Brain microvascular endothelial cell (primary cell): ENCODE measurements around the gene PREPL.

Experiments used
- DNase-seq: peaks from one replicate; pipeline ENCODE4 v3.0.0-alpha.2; 2020
- H3K27ac ChIP-seq: fragments of 250-450 bp; sonication (Bioruptor Pico); 2 replicates; pipeline ENCODE4 v1.5.1; 2020; ENCODE audit warnings: mild to moderate bottlenecking, moderate library complexity
- H3K27me3 ChIP-seq: fragments of 250-450 bp; sonication (Bioruptor Pico); replicated peaks from 2 replicates; pipeline ENCODE4 v1.5.1; 2020; ENCODE audit warnings: mild to moderate bottlenecking
- H3K36me3 ChIP-seq: fragments of 250-450 bp; sonication (Bioruptor Pico); replicated peaks from 2 replicates; pipeline ENCODE4 v1.5.1; 2020; ENCODE audit warnings: mild to moderate bottlenecking
- H3K4me3 ChIP-seq: 2 replicates; pipeline ENCODE4 v1.5.1; 2011; ENCODE audit warnings: low read depth, mild to moderate bottlenecking, control low read depth, low read length, moderate library complexity
- in situ Hi-C: cut with HindIII; loops from 2 replicates; pipeline ENCODE4 v1.10.0; 2017; ENCODE audit warnings: low sequenced_read_pairs, low pct_ligation_motif_present
- TF ChIP-seq, protein P1 (sequence below): IDR thresholded peaks from 2 replicates; pipeline ENCODE4 v1.5.1; 2011; ENCODE audit warnings: low read depth, mild to moderate bottlenecking, moderate library complexity, low read length, control low read depth, inconsistent platforms; ENCODE audit errors: missing control alignments

PREPL gene

DNA sequence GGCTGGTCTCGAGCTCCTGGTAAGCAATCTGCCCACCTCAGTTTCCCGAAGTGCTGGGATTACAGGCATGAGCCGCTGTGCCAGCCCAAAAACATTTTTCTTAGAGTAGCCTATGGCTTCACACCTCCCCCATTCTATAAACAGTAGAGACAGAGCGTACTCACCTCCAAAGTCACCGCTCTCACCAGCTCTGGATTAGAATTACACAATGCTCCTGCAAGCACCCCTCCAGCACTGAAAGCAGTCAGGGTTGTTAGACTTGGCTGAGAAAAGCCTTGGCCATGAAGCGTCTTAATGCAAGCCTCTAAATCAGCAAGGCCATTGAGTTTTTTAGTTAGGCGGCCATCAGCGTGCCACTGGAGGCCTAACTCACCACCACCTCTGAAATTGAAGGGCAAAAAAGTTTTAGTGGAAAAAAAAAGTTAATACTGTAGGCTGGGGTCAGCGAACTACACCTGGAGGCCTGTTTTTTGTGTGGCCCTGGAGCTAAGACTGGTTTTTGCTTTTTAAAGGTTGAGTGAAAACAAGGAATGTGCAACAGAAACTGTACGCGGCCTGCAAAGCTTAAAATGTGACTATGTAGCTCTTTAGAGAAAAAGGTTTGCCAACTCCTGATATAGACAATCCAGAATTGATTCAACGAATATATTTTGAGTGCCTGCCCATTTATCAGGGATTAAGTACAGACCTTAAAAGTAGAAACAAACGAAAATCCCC lies 34.6 kb downstream of the PREPL start:
- H3K27me3 ChIP-seq: no peaks in the 10 kb centered on the region
- no peak for DNase-seq
- peaks cover 25% of the 10 kb centered on the region for H3K36me3 ChIP-seq
- no peak overlapping the region for H3K4me3 ChIP-seq
- H3K27ac ChIP-seq: no peak overlapping the region
- TF ChIP-seq, protein P1, sequence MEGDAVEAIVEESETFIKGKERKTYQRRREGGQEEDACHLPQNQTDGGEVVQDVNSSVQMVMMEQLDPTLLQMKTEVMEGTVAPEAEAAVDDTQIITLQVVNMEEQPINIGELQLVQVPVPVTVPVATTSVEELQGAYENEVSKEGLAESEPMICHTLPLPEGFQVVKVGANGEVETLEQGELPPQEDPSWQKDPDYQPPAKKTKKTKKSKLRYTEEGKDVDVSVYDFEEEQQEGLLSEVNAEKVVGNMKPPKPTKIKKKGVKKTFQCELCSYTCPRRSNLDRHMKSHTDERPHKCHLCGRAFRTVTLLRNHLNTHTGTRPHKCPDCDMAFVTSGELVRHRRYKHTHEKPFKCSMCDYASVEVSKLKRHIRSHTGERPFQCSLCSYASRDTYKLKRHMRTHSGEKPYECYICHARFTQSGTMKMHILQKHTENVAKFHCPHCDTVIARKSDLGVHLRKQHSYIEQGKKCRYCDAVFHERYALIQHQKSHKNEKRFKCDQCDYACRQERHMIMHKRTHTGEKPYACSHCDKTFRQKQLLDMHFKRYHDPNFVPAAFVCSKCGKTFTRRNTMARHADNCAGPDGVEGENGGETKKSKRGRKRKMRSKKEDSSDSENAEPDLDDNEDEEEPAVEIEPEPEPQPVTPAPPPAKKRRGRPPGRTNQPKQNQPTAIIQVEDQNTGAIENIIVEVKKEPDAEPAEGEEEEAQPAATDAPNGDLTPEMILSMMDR: no peak
- in situ Hi-C loops: no loop called here

DNA sequence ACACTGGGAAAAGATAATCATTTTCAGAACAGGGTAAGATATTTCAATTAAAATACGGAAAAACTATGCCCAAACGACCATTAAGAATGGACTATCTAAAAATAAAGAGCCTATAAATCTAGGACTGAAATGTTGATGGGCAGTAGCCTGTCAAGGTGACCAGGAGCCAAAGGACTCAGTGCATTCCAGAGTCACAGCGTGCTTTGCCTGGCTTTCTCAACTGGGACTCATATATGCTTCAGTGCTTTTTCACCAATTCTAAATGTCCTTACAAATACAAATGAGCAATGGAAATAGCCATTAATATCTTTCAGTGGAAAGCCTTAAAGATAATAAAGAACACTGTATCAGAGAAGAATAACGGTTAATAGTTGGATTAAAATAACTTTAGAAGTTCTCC lies 35.4 kb downstream of the PREPL start:
- no peak overlapping the region for H3K4me3 ChIP-seq
- no peak overlapping the region for H3K27ac ChIP-seq
- H3K36me3 ChIP-seq: peaks cover 28% of the 10 kb centered on the region
- DNase-seq: no peak
- in situ Hi-C loops: no loop called here
- TF ChIP-seq, protein P1: no peak
- H3K27me3 ChIP-seq: no peaks in the 10 kb centered on the region

DNA sequence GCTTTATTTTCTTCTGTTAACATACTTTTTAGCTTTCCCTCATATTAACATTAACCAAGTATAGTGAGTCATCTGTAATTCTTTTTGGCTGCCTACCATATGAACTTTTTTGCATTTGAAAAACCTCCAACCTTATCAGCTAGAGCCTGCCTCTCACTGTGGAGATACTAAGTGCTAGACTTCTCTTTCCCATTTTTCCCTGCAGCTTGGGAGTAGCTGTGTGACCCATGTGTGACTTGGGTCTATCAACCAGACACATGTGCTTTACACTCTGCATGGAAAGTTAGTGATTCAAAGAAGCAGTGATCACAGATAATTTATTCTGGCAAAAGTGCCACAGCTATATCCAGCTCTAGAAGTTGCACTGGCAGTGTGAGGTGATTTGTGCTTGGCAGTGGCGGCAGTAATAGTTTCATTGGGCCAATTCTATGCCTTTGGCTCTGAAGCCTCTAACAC lies 36.3 kb downstream of the PREPL start:
- no peak overlapping the region for H3K4me3 ChIP-seq
- in situ Hi-C loops: no loop called here
- TF ChIP-seq, protein P1: no peak
- H3K27ac ChIP-seq: no peak overlapping the region
- peak; percentile 10 for DNase-seq
- H3K27me3 ChIP-seq: no peaks in the 10 kb centered on the region
- peaks cover 37% of the 10 kb centered on the region for H3K36me3 ChIP-seq

DNA sequence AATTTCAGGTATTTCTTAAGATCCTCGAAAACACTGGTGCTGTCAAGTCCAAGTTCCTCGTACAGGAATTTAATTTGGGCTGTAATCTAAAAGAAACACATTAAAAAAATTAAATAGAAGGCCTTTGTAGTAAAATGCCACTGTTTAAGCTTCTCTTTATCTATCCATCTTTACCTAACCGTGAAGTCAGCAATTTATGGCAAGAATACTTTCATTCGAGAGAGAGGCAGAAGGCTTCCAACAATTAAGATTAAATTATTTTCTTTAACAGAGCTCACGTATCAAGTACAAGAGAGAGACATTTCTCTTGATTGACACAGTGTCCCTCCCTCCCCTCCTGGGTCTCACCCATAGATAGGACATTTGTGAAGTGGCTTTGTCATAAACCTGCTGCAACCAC lies 39.9 kb downstream of the PREPL start:
- TF ChIP-seq, protein P1: no peak
- peaks cover 25% of the 10 kb centered on the region for H3K36me3 ChIP-seq
- DNase-seq: no peak

DNA sequence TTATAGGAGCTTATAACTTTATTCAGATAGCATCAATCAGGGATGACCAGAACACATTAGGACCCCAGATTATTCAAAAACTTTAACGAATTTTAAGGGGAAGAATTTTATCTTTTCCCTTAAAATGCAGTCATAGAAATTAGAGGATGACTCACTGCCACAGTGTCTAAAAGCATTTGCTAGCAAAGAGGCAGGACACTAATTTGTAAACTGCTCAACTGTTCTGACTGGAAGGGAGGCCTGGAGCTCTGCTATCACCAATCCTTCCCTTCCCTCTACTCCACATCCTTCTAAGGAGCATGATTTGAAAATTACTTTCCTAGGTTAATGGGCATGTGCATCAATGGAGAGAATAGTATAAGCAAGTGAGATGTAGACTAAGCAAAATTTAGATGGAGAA lies 40.5 kb downstream of the PREPL start:
- Histone ChIP-seq H3K4me3 (no peak overlapping the region), H3K27ac (no peak overlapping the region), H3K36me3 (peaks cover 25% of the 10 kb centered on the region), H3K27me3 (no peaks in the 10 kb centered on the region)
- no peak for DNase-seq
- TF ChIP-seq, protein P1: no peak
- in situ Hi-C loops: no loop called here

More for the DNA sequence above, 39.9 kb downstream of the PREPL start:
- Histone ChIP-seq H3K4me3 (no peak overlapping the region), H3K27ac (no peak overlapping the region), H3K27me3 (no peaks in the 10 kb centered on the region)
- in situ Hi-C loops: no loop called here

DNA sequence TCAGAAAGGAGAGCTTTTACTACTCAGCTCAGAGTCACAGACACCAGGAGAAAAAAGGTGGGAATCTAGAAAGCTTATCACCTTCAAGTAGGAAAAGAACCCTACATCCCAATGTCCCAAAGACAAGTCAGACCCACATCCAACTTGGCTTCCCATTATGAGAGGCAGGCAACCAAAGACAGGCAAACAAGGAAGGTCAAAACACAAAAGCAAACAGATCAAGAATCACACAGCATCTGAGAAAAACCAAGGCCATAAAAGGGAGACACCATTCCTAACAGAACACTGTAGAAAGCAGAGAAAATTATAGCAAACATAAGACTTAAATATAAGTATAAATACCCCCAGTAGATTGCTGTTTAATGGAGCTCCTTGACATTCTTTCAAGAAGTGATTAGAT lies 45.3 kb downstream of the PREPL start:
- H3K4me3 ChIP-seq: no peak overlapping the region
- no peak overlapping the region for H3K27ac ChIP-seq
- H3K36me3 ChIP-seq: peaks cover 9% of the 10 kb centered on the region
- no peak for DNase-seq
- TF ChIP-seq, protein P1: no peak
- no peaks in the 10 kb centered on the region for H3K27me3 ChIP-seq
- in situ Hi-C loops: no loop called here
